Measurements from ENCODE around the gene AFMID. TPM values are rescaled to one million over a fixed set of nuclear protein-coding genes. Genes with fewer than 3 reads are reported as not detected.

Gene AFMID
- total and polyA plus RNA-seq, 2 donors from 2014 or later, result 63.9 to 118 TPM

DNA sequence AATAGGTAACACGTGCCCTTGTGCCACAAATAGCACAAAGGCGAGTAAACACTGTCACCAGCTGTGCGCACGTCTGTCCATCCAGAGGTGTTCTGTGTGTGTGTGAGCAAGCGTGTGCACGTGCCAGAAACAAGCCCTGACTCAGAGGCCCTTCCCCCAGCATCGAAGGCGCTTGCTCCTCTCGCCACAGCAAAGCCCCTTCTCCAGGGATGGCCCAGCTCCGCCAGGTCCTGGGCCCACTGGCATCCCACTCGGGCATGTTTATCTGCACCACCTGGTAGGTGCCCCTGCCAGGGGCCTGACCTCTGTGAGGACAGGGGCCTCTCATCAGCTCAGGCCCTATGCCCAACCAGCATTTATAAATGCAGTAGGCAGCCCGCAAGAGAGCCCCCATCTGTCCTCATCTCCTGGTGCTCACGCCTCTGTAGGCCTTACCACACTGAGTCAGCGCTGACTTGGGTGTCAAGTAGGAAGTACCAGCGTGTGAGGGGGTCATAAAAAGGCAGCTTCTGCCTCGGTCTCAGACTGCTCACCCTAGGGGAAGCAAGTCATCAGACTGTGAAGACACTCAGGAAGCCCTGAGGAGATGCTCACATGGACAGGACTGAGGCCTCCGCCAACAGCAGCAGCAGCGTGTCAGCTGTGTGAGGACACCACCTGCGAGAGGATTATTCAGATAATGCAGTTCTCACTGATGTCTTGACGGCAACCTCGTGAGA is 55.0 kb downstream of the AFMID start:
- no peak for FAIRE-seq
- Histone ChIP-seq H3K4me1 (ENCODE audit: control insufficient read depth in 2 of 3, insufficient read depth in 2 of 3, low read depth in 1 of 3, low read length in 3 of 3) (no peaks in the 10 kb centered on the region), H3K36me3 (ENCODE audit: control insufficient read depth in 2 of 3, insufficient read depth in 3 of 3, low read length in 3 of 3) (no peaks in the 10 kb centered on the region), H3K27me3 (ENCODE audit: control insufficient read depth, insufficient read depth, low read length) (no peaks in the 10 kb centered on the region), H3K9ac (ENCODE audit: low read length in 3 of 3) (no peak overlapping the region), H3K27ac (ENCODE audit: low read depth in 2 of 2, low read length in 2 of 2) (no peak overlapping the region), H3K4me3 (ENCODE audit: low read length in 3 of 3) (no peak overlapping the region), H3K9me3 (ENCODE audit: control insufficient read depth in 2 of 3, insufficient read depth in 1 of 3, low read length in 3 of 3) (no peaks in the 10 kb centered on the region)
- DNase-seq, result no peak
- intact Hi-C loops (cut with DNase I), result loop anchor here (10.0 kb wide), 1 partner anchor 127 kb away; no protein-coding TSS in a partner anchor
- TF ChIP-seq, protein P1, sequence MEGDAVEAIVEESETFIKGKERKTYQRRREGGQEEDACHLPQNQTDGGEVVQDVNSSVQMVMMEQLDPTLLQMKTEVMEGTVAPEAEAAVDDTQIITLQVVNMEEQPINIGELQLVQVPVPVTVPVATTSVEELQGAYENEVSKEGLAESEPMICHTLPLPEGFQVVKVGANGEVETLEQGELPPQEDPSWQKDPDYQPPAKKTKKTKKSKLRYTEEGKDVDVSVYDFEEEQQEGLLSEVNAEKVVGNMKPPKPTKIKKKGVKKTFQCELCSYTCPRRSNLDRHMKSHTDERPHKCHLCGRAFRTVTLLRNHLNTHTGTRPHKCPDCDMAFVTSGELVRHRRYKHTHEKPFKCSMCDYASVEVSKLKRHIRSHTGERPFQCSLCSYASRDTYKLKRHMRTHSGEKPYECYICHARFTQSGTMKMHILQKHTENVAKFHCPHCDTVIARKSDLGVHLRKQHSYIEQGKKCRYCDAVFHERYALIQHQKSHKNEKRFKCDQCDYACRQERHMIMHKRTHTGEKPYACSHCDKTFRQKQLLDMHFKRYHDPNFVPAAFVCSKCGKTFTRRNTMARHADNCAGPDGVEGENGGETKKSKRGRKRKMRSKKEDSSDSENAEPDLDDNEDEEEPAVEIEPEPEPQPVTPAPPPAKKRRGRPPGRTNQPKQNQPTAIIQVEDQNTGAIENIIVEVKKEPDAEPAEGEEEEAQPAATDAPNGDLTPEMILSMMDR (IDR thresholded peaks at IDR 0.05; ENCODE audit: borderline replicate concordance, extremely low read depth, insufficient read depth), result no peak

DNA sequence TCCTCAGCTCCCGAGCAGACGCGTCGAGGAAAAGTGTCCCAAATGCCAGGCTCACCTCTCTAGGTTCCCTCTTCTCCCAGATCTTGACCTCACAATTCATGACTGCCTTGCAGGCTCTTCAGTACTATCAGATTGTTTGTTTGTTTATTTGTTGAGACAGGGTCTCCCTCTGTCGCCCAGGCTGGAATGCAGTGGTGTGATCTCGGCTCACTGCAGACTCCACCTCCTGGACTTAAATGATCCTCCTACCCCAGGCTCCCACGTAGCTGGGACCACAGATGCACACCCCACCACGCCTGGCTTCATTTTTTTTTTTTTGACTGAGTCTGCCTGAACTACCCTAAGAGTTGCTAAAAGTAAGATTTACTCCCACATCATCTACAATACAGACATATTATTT is 60.1 kb downstream of the AFMID start:
- peak overlapping the region in 1 of 2 donors; percentile 53 for H3K27ac ChIP-seq (ENCODE audit: low read depth in 2 of 2, low read length in 2 of 2)
- intact Hi-C loops (cut with DNase I), result loop anchor here (10.0 kb wide), 1 partner anchor 133 kb away; no protein-coding TSS in a partner anchor
- FAIRE-seq, result no peak

DNA sequence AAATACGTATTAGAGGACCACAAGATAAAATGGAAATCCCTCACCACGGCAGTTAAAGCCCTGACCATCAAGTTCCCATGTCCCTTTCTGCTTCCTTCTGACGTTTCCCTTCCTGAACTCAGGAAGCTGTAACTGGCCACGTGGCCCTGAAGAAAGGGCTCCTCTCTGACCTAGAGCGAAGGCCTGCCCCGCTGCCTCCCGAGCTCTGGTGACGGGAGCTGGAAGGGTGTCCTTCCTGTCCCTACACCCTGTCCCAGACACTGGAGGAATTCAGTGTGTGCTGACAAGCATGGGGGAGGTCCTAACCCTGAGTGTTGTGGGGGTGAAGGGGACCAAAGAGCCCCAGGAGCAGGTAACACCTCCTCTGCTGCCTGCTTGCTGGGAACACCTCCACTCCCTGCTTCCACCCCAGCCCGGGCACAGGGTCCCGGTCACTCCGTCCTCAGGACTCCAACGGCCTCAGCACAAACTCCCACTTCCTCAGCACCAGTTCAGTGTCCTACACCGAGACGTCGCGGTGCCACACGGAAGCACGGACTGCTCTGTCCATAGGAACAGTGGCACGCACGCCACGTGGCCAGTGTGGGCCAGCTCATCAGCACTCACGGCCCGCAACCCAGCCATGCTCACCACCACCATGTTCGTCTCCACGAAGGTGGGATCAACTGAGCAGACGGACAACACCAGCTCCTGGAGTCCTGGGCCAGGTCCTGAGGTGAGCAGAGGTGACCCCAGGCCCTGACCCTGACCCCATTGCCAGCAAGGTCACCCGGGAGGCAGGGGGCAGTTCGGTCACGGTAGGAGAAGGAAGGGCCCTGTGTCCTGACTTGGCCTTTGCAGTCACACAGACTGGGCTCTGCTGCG is 61.1 kb downstream of the AFMID start:
- Histone ChIP-seq H3K27me3 (ENCODE audit: control insufficient read depth, insufficient read depth, low read length) (no peaks in the 10 kb centered on the region), H3K9me3 (ENCODE audit: control insufficient read depth in 2 of 3, insufficient read depth in 1 of 3, low read length in 3 of 3) (no peaks in the 10 kb centered on the region), H3K27ac (ENCODE audit: low read depth in 2 of 2, low read length in 2 of 2) (peak overlapping the region; percentile 72 to 75), H3K4me1 (ENCODE audit: control insufficient read depth in 2 of 3, insufficient read depth in 2 of 3, low read depth in 1 of 3, low read length in 3 of 3) (peaks cover 0 to 7% (median 0%) of the 10 kb centered on the region in 3 donors), H3K4me3 (ENCODE audit: low read length in 3 of 3) (no peak overlapping the region), H3K9ac (ENCODE audit: low read length in 3 of 3) (no peak overlapping the region), H3K36me3 (ENCODE audit: control insufficient read depth in 2 of 3, insufficient read depth in 3 of 3, low read length in 3 of 3) (no peaks in the 10 kb centered on the region)
- intact Hi-C loops (cut with DNase I), result loop anchor here (10.0 kb wide), 1 partner anchor 133 kb away; no protein-coding TSS in a partner anchor
- TF ChIP-seq, protein P1 (IDR thresholded peaks at IDR 0.05; ENCODE audit: borderline replicate concordance, extremely low read depth, insufficient read depth), result no peak
- DNase-seq (peak in 2 of 5 donors; percentile 49 to 74), FAIRE-seq (no peak)

More for the DNA sequence above, 60.1 kb downstream of the AFMID start:
- no peaks in the 10 kb centered on the region for H3K9me3 ChIP-seq (ENCODE audit: control insufficient read depth in 2 of 3, insufficient read depth in 1 of 3, low read length in 3 of 3)
- DNase-seq, result no peak
- H3K4me3 ChIP-seq (ENCODE audit: low read length in 3 of 3), result no peak overlapping the region
- peaks cover 0 to 7% (median 0%) of the 10 kb centered on the region in 3 donors for H3K4me1 ChIP-seq (ENCODE audit: control insufficient read depth in 2 of 3, insufficient read depth in 2 of 3, low read depth in 1 of 3, low read length in 3 of 3)
- H3K27me3 ChIP-seq (ENCODE audit: control insufficient read depth, insufficient read depth, low read length), result no peaks in the 10 kb centered on the region
- no peaks in the 10 kb centered on the region for H3K36me3 ChIP-seq (ENCODE audit: control insufficient read depth in 2 of 3, insufficient read depth in 3 of 3, low read length in 3 of 3)
- no peak overlapping the region for H3K9ac ChIP-seq (ENCODE audit: low read length in 3 of 3)
- TF ChIP-seq, protein P1 (IDR thresholded peaks at IDR 0.05; ENCODE audit: borderline replicate concordance, extremely low read depth, insufficient read depth), result no peak
